Right lobe of liver (tissue), 6 donors: ENCODE results near the gene ARVCF. TPM values are rescaled to one million over a fixed set of nuclear protein-coding genes. Genes with fewer than 3 reads are reported as not detected.

ENCODE experiments used
- ATAC-seq, 4 donors: fragments of 200-7000 bp; cut with Tn5 transposase; one replicate each; pipeline ENCODE4 v1.9.1; 2020; ENCODE audit warnings: mild to moderate bottlenecking in 4 of 4, moderate library complexity in 4 of 4
- DNase-seq, 3 donors: peaks; one replicate each; pipeline ENCODE4 v3.0.0-alpha.2; 2020
- H3K27ac ChIP-seq, 3 donors: fragments of 200-600 bp; one replicate each; pipeline ENCODE4 v1.8.0; 2022
- H3K27me3 ChIP-seq, 2 donors: fragments of 200-600 bp; one replicate each; pipeline ENCODE4 v1.8.0; 2022
- H3K36me3 ChIP-seq, 4 donors: fragments of 200-600 bp; sonication (generic) in 1 of 4; one replicate each; pipeline versions ENCODE4 v1.5.1 to v1.8.0; 2017 to 2022; ENCODE audit warnings: control low read depth in 1 of 4
- H3K4me1 ChIP-seq, 4 donors: fragments of 200-600 bp; sonication (generic) in 1 of 4; one replicate each; pipeline versions ENCODE4 v1.5.1 to v1.8.0; 2017 to 2022; ENCODE audit warnings: control low read depth in 1 of 4
- H3K4me3 ChIP-seq, 3 donors: fragments of 200-600 bp; one replicate each; pipeline ENCODE4 v1.8.0; 2022
- H3K9me3 ChIP-seq, 4 donors: fragments of 200-600 bp; sonication (generic) in 1 of 4; one replicate each; pipeline versions ENCODE4 v1.5.1 to v1.8.0; 2017 to 2022; ENCODE audit warnings: control low read depth in 1 of 4
- CTCF ChIP-seq, 4 donors: fragments of 200-600 bp in 3 of 4; fragments of 450-650 bp in 1 of 4; IDR thresholded peaks; one replicate each; pipeline versions ENCODE4 v1.5.1 to v1.8.0; 2016 to 2022; ENCODE audit warnings: antibody characterized with exemption in 4 of 4, mild to moderate bottlenecking in 2 of 4
- POLR2A ChIP-seq: fragments of 450-650 bp; IDR thresholded peaks from one replicate; pipeline ENCODE4 v1.6.1; 2017; ENCODE audit warnings: antibody characterized with exemption, mild to moderate bottlenecking
- WGBS: methylation state at CpG from one replicate; pipeline ENCODE4 v1.1.6; 2018; ENCODE audit warnings: low coverage, low lambda C conversion rate; ENCODE audit not compliant: insufficient coverage; ENCODE audit errors: missing lambda C conversion rate; 5-methylcytosine and 5-hydroxymethylcytosine counted together
- intact Hi-C, 2 donors: fragments of 100-400 bp; cut with DNase I; formaldehyde crosslinking; loops; one replicate each; pipeline versions ENCODE4 v1.11.2 to v1.14.1; 2022
- total RNA-seq, 6 experiments: library from RNA; depleted of rRNA in 2 of 6; stranded (reverse); fragments of >200 nt in 2 of 6; fragmentation: NEBNext Ultra II Directional in 3 of 6; extraction: Animal tissue kit (Norgen Biotek cat#: 25700) in 3 of 6; gene quantifications; one replicate each; pipeline versions ENCODE4 v1.1.0 to v1.2.4, GENCODE V29; 2016 to 2023
- donor health status: DM: no; HTN: yes; CAD: no.
- donor health status: DM: no; HTN: no; CAD: no.
- donor health status: DM: no; HTN: no; CAD: no.
- donor health status: DM: no; HTN: yes; CAD: no.
- donor health status: DM: no; HTN: yes; CAD: no.

The ARVCF gene
- total RNA-seq, 6 experiments from 2014 or later = 11.5 to 40.9 (median 20.7) TPM

- ATAC-seq (peak in 2 of 4 donors; percentile 40 to 52), DNase-seq (peak in 2 of 3 donors; percentile 17 to 67)
- peak overlapping the region in 1 of 3 donors; percentile 18 for H3K27ac ChIP-seq
- peaks cover 0 to 13% (median 0%) of the 10 kb centered on the region in 4 donors for H3K4me1 ChIP-seq
- H3K27me3 ChIP-seq = no peaks in the 10 kb centered on the region
- intact Hi-C loops = no loop called here
- TF ChIP-seq CTCF (IDR thresholded peaks at IDR 0.05) (no peak), POLR2A (no peak)
- H3K36me3 ChIP-seq = no peaks in the 10 kb centered on the region
- H3K9me3 ChIP-seq = no peaks in the 10 kb centered on the region
- 50% methylated on average over 1 of the region's 6 CpGs for WGBS
- no peak overlapping the region for H3K4me3 ChIP-seq
Measured at GRCh38 chr22:19992921-19993355, 23.7 kb downstream of the ARVCF start.

GRCh38 chr22:19992481-19992911, 24.1 kb downstream of the ARVCF start:
- Histone ChIP-seq H3K27ac (peak overlapping the region in 1 of 3 donors; percentile 18), H3K36me3 (no peaks in the 10 kb centered on the region), H3K27me3 (no peaks in the 10 kb centered on the region), H3K4me3 (no peak overlapping the region), H3K4me1 (peaks cover 0 to 13% (median 0%) of the 10 kb centered on the region in 4 donors), H3K9me3 (no peaks in the 10 kb centered on the region)
- intact Hi-C loops = no loop called here
- ATAC-seq (no peak), DNase-seq (peak in 2 of 3 donors; percentile 9 to 28)
- WGBS = 100% methylated on average over 1 of the region's 7 CpGs
- TF ChIP-seq CTCF (IDR thresholded peaks at IDR 0.05) (no peak), POLR2A (no peak)

GRCh38 chr22:19991645-19992451, 24.8 kb downstream of the ARVCF start:
- Histone ChIP-seq H3K4me3 (no peak overlapping the region), H3K36me3 (no peaks in the 10 kb centered on the region), H3K4me1 (peaks cover 0 to 13% (median 0%) of the 10 kb centered on the region in 4 donors), H3K27me3 (no peaks in the 10 kb centered on the region), H3K27ac (no peak overlapping the region), H3K9me3 (no peaks in the 10 kb centered on the region)
- ATAC-seq (no peak), DNase-seq (peak in 2 of 3 donors; percentile 13 to 52)
- WGBS = 87% methylated on average over 3 of the region's 23 CpGs
- intact Hi-C loops = no loop called here
- TF ChIP-seq CTCF (IDR thresholded peaks at IDR 0.05) (no peak), POLR2A (no peak)

- Histone ChIP-seq H3K36me3 (no peaks in the 10 kb centered on the region), H3K27me3 (no peaks in the 10 kb centered on the region), H3K9me3 (no peaks in the 10 kb centered on the region), H3K4me1 (peaks cover 0 to 18% (median 2%) of the 10 kb centered on the region in 4 donors), H3K4me3 (no peak overlapping the region), H3K27ac (no peak overlapping the region)
- TF ChIP-seq CTCF (IDR thresholded peaks at IDR 0.05) (no peak), POLR2A (no peak)
- DNase-seq = no peak
- intact Hi-C loops = no loop called here
- ATAC-seq = no peak
Measured at GRCh38 chr22:19991395-19991644, 25.3 kb downstream of the ARVCF start.
